SK-N-SH treated with all-trans-retinoic acid at 6 μM for 48 hours (cell line): ENCODE data around the gene PCBD2.
"Not testable (repeated sequence)": the region's sequence is repeated elsewhere in the genome, so short reads cannot be mapped to it uniquely, and the experiment has no call there.

Experiments
- ATAC-seq: fragments of 200-7000 bp; cut with Tn5 transposase; 3 replicates; pipeline ENCODE4 v1.9.1; 2020; ENCODE audit warnings: mild to moderate bottlenecking, moderate library complexity
- ARNTL ChIP-seq: fragments of 450-650 bp; formaldehyde crosslinking; IDR thresholded peaks from 2 replicates; pipeline ENCODE4 v1.5.0; 2020; ENCODE audit warnings: low read depth, mild to moderate bottlenecking, moderate library complexity, borderline replicate concordance
- BACH2 ChIP-seq: fragments of 250-450 bp; sonication (Bioruptor Pico); IDR thresholded peaks from 2 replicates; pipeline ENCODE4 v1.9.0; 2021; ENCODE audit warnings: mild to moderate bottlenecking, borderline replicate concordance
- CREB5 ChIP-seq: fragments of 250-450 bp; sonication (Bioruptor Pico); IDR thresholded peaks from 2 replicates; pipeline ENCODE4 v1.5.1; 2020; ENCODE audit warnings: low read depth, mild to moderate bottlenecking, moderate library complexity
- CSDC2 ChIP-seq: fragments of 250-450 bp; sonication (Bioruptor Pico); IDR thresholded peaks from 2 replicates; pipeline ENCODE4 v1.5.0; 2020; ENCODE audit warnings: mild to moderate bottlenecking, moderate library complexity
- ESRRG ChIP-seq: fragments of 250-450 bp; sonication (Bioruptor Pico); IDR thresholded peaks from 2 replicates; pipeline ENCODE4 v1.6.1; 2021; ENCODE audit warnings: mild to moderate bottlenecking
- GLIS3 ChIP-seq: fragments of 250-450 bp; sonication (Bioruptor Pico); IDR thresholded peaks from 2 replicates; pipeline ENCODE4 v1.5.0; 2020; ENCODE audit warnings: mild to moderate bottlenecking, moderate library complexity
- ISL1 ChIP-seq: fragments of 250-450 bp; sonication (Bioruptor Pico); IDR thresholded peaks from 2 replicates; pipeline ENCODE4 v2.1.2; 2022; ENCODE audit warnings: mild to moderate bottlenecking, moderate library complexity
- POU6F1 ChIP-seq: fragments of 250-450 bp; sonication (Bioruptor Pico); IDR thresholded peaks from 2 replicates; pipeline ENCODE4 v1.8.0; 2021; ENCODE audit warnings: low read depth, mild to moderate bottlenecking, moderate library complexity, borderline replicate concordance
- PPARA ChIP-seq: fragments of 250-450 bp; sonication (Bioruptor Pico); IDR thresholded peaks from 2 replicates; pipeline ENCODE4 v1.5.0; 2020; ENCODE audit warnings: mild to moderate bottlenecking, borderline replicate concordance
- TCF4 ChIP-seq: fragments of 250-450 bp; sonication (Bioruptor Pico); IDR thresholded peaks from 2 replicates; pipeline ENCODE4 v1.8.0; 2021; ENCODE audit warnings: mild to moderate bottlenecking, moderate library complexity, borderline replicate concordance
- TOX ChIP-seq: fragments of 250-450 bp; sonication (Bioruptor Pico); IDR thresholded peaks from 2 replicates; pipeline ENCODE4 v1.8.0; 2021; ENCODE audit warnings: mild to moderate bottlenecking, moderate library complexity, borderline replicate concordance
- ZC3H10 ChIP-seq: fragments of 250-450 bp; sonication (Bioruptor Pico); IDR thresholded peaks from 2 replicates; pipeline ENCODE4 v1.5.1; 2021; ENCODE audit warnings: mild to moderate bottlenecking, moderate library complexity
- ZFP3 ChIP-seq: fragments of 250-450 bp; sonication (Bioruptor Pico); IDR thresholded peaks from 2 replicates; pipeline ENCODE4 v1.5.0; 2020; ENCODE audit warnings: mild to moderate bottlenecking, moderate library complexity
- ZFP30 ChIP-seq: fragments of 450-650 bp; formaldehyde crosslinking; IDR thresholded peaks from 2 replicates; pipeline ENCODE4 v1.5.0; 2022; ENCODE audit warnings: mild to moderate bottlenecking, moderate library complexity
- ZNF565 ChIP-seq: fragments of 450-650 bp; formaldehyde crosslinking; conservative IDR thresholded peaks from 2 replicates; pipeline ENCODE4 v1.5.0; 2020; ENCODE audit warnings: low read depth, mild to moderate bottlenecking, moderate library complexity
- ZNF70 ChIP-seq: fragments of 450-650 bp; formaldehyde crosslinking; IDR thresholded peaks from 2 replicates; pipeline ENCODE4 v1.5.0; 2020; ENCODE audit warnings: mild to moderate bottlenecking, moderate library complexity
- ZNF8 ChIP-seq: fragments of 450-650 bp; formaldehyde crosslinking; IDR thresholded peaks from 2 replicates; pipeline ENCODE4 v1.5.0; 2020; ENCODE audit warnings: mild to moderate bottlenecking, moderate library complexity
- TF ChIP-seq, protein P1 (sequence below): fragments of 250-450 bp; sonication (Bioruptor Pico); IDR thresholded peaks from 2 replicates; pipeline ENCODE4 v1.8.0; 2020; ENCODE audit warnings: mild to moderate bottlenecking, moderate library complexity, borderline replicate concordance

The PCBD2 gene

GRCh38 chr5:134904610-134905245 is at the start of gene PCBD2:
Gene PCBD2, plus strand, starts transcription at chr5:134905131. Its CDS starts 9 bp downstream, at chr5:134905140.
- TF ChIP-seq ZNF8 (CRISPR knock-in tag) (0 out of 2 replicates have a peak, but pooled peaks have one; percentile 37), ZNF70 (CRISPR knock-in tag) (no peak), ZFP3 (CRISPR knock-in tag) (peak; percentile 41; the same call in 1 of the 2 replicates)
- peak; percentile 93 for ATAC-seq

DNA sequence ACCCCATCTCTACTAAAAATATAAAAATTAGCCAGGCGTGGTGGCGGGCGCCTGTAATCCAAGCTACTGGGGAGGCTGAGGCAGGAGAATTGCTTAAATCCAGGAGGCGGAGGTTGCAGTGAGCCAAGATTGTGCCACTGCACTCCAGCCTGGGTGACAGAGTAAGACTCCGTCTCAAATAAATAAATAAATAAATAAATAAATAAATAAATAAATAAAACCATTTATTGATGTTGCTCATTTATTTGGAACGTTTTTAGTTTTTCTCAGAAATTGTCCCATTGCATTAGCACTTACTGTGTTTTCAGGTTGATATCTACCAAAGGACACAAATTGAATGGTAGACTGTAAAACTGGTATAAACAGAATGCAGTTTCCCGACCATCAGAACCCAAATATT is 48.5 kb upstream of the PCBD2 start:
- ATAC-seq: not testable (repeated sequence)

- TF ChIP-seq ZFP3 (CRISPR knock-in tag) (no peak), BACH2 (CRISPR knock-in tag) (no peak), GLIS3 (CRISPR knock-in tag) (no peak), PPARA (CRISPR knock-in tag) (no peak), ZFP30 (CRISPR knock-in tag) (no peak), CREB5 (CRISPR knock-in tag) (no peak), TCF4 (no peak)
- TF ChIP-seq, protein P1, sequence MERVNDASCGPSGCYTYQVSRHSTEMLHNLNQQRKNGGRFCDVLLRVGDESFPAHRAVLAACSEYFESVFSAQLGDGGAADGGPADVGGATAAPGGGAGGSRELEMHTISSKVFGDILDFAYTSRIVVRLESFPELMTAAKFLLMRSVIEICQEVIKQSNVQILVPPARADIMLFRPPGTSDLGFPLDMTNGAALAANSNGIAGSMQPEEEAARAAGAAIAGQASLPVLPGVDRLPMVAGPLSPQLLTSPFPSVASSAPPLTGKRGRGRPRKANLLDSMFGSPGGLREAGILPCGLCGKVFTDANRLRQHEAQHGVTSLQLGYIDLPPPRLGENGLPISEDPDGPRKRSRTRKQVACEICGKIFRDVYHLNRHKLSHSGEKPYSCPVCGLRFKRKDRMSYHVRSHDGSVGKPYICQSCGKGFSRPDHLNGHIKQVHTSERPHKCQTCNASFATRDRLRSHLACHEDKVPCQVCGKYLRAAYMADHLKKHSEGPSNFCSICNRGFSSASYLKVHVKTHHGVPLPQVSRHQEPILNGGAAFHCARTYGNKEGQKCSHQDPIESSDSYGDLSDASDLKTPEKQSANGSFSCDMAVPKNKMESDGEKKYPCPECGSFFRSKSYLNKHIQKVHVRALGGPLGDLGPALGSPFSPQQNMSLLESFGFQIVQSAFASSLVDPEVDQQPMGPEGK (CRISPR knock-in tag): no peak
- no peak for ATAC-seq
These were observed 47.5 kb upstream of the PCBD2 start for GRCh38 chr5:134857401-134857800.

DNA sequence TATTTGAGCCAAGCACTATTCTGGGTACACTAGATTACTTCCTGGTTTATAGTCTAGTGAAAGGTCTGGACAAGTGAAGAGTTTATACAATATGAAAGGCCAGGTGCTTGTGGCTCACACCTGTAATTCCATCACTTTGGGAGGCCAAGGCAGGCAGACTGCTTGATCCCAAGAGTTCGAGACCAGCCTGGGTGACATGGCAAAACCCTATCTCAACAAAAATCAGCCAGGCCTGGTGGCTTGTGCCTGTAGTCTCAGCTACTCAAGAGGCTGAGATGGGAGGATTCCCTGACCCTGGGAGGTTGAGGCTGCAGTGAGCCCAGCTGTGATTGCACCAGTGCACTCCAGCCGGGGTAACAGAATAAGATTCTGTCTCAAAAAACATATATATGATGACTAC is 40.2 kb upstream of the PCBD2 start:
- TF ChIP-seq ESRRG (CRISPR knock-in tag): no peak
- TF ChIP-seq ZFP3 (CRISPR knock-in tag): no peak
- no peak for TF ChIP-seq BACH2 (CRISPR knock-in tag)
- TF ChIP-seq ARNTL (CRISPR knock-in tag): no peak
- TF ChIP-seq CSDC2 (CRISPR knock-in tag): no peak
- no peak for TF ChIP-seq CREB5 (CRISPR knock-in tag)
- no peak for TF ChIP-seq GLIS3 (CRISPR knock-in tag)
- TF ChIP-seq ISL1 (CRISPR knock-in tag): no peak
- TF ChIP-seq ZNF565: no peak
- no peak for TF ChIP-seq TOX (CRISPR knock-in tag)
- no peak for TF ChIP-seq ZNF70 (CRISPR knock-in tag)
- TF ChIP-seq ZNF8 (CRISPR knock-in tag): no peak
- no peak for TF ChIP-seq PPARA (CRISPR knock-in tag)
- TF ChIP-seq TCF4: no peak
- TF ChIP-seq POU6F1: no peak
- TF ChIP-seq ZC3H10 (CRISPR knock-in tag): no peak
- TF ChIP-seq, all 23 proteins: peak for 0
- no peak for ATAC-seq

DNA sequence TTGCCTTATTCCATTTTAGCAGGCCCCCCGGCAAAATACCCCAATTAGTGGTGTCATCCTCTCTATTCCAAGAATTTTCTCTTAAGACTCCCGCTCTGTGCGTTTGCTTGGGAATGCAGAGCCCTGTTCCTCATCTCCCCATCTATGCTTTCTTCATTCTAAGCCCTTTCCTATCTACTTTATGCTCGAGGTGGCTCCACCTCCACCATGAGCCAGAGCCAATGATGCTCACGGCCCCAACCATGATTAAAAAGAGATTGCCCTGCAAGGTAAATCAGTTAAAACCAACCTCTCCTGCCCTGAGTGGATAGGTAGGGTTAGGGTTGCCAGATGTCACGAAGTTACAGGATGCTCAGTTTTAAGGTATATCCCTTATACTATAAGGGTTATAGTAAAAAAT is 31.4 kb upstream of the PCBD2 start:
- no peak for ATAC-seq
- no peak for TF ChIP-seq TCF4
- no peak for TF ChIP-seq ZNF565
